ENCODE measurements around the gene PNO1.
"Not testable (repeated sequence)": the region's sequence is repeated elsewhere in the genome, so short reads cannot be mapped to it uniquely, and the experiment has no call there.

Gene PNO1

DNA sequence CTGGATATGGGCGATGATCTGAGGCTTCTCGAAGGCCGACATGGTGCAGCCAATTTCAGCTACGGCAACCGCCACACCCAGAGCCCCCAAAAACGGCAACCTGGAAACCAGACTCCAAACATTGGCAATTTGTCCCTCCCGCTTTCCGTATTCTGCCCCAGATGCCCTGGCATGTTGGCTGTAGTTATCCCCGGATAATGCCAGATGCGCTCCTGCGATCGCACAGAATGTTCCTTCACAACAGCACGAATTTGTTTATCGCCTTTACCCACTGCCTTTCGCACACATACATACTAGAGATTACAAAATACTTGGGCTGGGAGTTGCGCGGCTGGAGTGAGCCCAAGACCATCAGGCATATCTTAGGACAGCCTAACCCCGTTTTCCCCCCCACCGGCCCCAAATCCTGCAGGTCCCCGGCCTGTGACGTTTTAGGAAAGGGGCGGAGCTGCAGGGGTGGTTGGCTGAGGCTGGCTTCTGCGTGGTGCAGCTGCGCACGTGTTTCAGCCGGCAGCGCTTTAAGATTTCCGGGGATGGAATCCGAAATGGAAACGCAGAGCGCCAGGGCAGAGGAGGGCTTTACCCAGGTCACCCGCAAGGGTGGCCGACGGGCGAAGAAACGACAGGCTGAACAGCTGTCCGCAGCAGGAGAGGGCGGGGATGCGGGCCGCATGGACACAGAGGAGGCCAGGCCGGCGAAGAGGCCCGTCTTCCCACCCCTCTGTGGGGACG, at the start of gene PNO1:
TSS of gene PNO1 (plus strand) at position 487 of the 732 bp plus-strand sequence. CDS start at position 534, 47 bp downstream.
- peak; percentile 94 for DNase-seq (ENCODE audit: low read depth)

DNA sequence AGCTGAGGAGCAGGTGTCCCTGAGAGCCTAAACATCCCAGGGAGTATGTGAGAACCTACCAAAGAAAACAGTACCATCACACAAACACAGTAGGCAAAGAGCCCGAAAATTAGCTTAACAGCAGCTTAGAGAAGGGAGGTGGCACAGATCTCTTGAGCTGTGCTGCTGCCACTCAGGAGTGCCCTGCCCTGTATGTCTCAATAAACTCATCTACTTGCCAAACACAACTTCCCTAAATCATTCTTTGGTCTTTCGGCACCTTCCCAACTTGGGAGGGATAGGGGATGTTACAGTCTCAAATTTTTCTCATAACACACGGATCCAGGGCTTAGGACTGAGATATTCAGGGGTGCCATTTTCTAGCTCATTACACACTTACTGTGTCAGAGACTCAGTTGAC, 49.6 kb upstream of the PNO1 start:
- DNase-seq (ENCODE audit: low read depth): no peak

DNA sequence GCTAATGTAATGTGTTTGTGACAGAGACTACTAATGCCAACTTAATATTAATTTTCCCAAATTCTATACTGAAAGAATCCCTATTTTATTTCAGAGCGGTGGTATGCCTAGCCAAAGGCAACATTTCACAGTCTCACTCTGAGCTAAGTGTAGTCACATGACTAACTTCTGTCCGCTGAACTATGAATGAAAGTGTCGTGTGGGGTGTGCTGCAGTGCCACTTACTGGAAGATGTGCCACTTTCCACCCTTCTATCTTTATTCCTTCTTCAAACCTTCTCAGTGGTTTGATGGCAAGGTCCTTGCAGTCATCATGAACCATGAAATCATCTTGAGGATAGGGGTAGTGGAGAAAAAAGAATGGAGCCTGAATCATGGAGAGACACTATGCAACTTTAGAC, 47.6 kb upstream of the PNO1 start:
- no peak for DNase-seq (ENCODE audit: low read depth)

DNA sequence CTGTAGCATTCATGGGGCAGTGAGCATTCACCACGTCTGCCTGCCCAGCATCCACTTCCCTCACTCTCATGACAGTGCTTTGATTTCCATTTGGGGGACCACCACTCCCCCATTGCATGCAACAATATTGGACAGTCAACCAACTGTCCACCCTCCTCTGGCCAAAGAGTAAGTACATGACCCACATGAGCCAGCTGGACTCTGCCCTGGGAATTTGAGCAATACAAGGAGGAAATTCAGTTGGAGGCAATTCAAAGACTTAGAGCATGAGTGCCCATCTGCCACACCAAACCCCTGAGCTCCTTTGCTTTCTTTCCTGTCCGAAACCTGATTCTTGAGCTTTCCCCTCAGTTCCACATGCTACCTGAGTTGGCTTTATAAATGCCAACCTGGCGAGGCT, 41.7 kb upstream of the PNO1 start:
- no peak for DNase-seq (ENCODE audit: low read depth)

GRCh38 chr2:68117922-68118321, 39.8 kb upstream of the PNO1 start:
- DNase-seq (ENCODE audit: low read depth): not testable (repeated sequence)

DNA sequence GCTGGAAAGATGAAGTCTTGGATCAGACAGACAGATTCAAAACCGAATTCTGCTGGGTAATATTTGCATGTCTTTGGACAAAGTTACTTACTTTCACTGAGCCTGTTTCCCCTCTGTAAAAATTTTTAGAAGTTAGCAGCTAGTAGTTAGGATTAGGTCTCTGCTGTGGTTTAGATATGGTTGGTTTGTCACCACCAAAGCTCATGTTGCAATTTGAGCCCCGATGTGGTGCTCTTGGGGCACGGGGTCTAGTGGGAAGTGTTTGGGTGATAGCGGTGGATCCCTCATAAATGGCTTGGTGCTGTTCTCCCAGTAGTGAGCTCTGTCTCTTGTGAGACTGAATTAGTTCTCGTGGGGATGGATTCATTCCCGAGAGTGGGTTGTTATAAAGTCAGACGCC, 38.9 kb upstream of the PNO1 start:
- DNase-seq (ENCODE audit: low read depth): no peak

- DNase-seq (ENCODE audit: low read depth): no peak
Observed at GRCh38 chr2:68119504-68119903, 38.2 kb upstream of the PNO1 start.

DNA sequence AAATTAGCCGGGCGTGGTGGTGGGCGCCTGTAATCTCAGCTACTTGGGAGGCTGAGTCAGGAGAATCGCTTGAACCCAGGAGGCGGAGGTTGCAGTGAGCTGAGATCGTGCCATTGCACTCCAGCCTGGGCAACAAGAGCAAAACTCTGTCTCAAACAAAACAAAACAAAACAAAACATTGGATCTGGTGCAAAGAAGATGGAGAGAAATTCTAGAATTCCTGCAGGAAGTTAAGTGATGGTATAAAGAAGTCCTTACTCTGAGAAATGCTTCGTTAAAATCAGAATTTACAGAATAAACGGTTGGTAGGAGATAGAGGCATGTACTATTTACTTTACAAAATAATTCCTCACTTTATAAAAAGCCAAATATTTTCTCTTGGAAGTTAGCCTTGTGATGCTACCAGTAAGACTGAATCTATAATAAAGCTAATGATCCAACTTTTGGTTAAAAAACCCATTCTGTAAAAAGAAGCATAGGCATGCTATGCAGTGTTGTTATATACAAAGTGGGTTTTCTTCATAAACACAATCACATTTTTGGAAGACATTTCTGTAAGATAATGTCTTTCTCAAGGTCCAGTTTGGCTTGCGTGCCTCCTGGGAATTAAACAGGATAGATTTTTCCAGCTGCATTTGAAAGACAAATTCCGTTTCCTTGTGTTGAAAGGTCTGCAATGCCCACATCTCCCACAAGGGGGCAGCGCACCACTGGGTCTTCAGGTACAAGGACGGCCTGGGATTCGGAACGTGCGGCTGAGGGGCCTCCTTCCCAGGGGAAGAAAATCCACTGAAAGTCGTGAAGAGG, 35.6 kb upstream of the PNO1 start:
- DNase-seq (ENCODE audit: low read depth): peak; percentile 69

DNA sequence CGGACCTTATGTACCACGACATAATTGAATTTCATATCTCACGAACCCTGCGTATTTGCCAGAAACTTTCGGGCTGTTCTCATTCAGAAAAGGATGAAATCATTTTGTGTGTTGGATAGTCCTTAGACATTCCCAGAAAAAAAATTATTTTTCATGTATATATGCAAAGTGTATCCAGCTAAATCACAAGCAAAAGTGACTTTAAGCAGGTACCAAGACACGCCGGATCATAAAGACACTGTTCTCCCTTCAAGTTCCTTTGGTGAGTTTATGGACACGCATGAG, 35.1 kb upstream of the PNO1 start:
- no peak for DNase-seq (ENCODE audit: low read depth)

- DNase-seq (ENCODE audit: low read depth): no peak
Observed at GRCh38 chr2:68124321-68124720, 33.4 kb upstream of the PNO1 start.

DNA sequence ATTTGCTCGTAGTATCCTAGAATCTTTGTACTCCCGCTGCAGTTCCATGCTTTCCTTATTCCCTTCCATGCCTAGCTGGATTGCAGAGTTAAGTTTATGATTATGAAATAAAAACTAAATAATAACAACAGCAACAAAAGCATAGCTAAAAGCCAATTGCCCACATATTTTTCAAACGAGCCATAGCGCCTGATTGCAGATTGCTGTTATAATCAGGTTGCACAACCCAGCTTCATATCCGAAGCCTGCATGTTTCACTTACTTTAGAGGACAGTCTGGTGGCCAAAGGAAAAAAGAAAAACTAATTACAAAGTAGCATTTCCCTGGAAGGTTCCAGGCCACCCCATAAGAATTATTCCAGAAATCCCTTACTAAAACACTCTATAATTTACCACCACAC, 31.9 kb upstream of the PNO1 start:
- DNase-seq (ENCODE audit: low read depth): no peak

- no peak for DNase-seq (ENCODE audit: low read depth)
Observed at GRCh38 chr2:68126561-68126960, 31.1 kb upstream of the PNO1 start.

GRCh38 chr2:68127358-68128242, 30.1 kb upstream of the PNO1 start:
- DNase-seq (ENCODE audit: low read depth): no peak

- DNase-seq (ENCODE audit: low read depth): no peak
Observed at GRCh38 chr2:68134120-68134519, 23.6 kb upstream of the PNO1 start.

- DNase-seq (ENCODE audit: low read depth): no peak
Observed at GRCh38 chr2:68134554-68134953, 23.1 kb upstream of the PNO1 start.

- DNase-seq (ENCODE audit: low read depth): no peak
Observed at GRCh38 chr2:68135448-68136320, 22.0 kb upstream of the PNO1 start.

- DNase-seq (ENCODE audit: low read depth): no peak
Observed at GRCh38 chr2:68141875-68142274, 15.8 kb upstream of the PNO1 start.

DNA sequence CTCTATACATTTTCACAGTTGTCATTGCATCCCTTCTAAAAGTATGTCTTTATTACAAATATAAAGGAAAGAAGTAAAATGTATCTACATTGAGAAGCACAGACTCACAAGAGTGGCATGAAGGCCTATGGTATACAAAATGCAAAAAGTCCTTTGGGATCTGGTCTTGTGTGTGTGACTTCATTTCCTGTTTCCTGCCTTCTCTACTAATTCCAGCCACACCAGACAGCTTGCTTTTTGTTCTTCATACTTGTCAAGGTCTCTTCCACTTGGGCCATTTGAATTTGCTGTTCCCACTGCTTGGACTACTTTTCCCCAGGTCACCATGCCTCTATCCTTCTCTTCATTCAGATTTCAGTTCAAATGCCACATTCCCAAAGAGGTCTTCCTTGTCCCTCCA, 6.7 kb upstream of the PNO1 start:
- DNase-seq (ENCODE audit: low read depth): no peak

DNA sequence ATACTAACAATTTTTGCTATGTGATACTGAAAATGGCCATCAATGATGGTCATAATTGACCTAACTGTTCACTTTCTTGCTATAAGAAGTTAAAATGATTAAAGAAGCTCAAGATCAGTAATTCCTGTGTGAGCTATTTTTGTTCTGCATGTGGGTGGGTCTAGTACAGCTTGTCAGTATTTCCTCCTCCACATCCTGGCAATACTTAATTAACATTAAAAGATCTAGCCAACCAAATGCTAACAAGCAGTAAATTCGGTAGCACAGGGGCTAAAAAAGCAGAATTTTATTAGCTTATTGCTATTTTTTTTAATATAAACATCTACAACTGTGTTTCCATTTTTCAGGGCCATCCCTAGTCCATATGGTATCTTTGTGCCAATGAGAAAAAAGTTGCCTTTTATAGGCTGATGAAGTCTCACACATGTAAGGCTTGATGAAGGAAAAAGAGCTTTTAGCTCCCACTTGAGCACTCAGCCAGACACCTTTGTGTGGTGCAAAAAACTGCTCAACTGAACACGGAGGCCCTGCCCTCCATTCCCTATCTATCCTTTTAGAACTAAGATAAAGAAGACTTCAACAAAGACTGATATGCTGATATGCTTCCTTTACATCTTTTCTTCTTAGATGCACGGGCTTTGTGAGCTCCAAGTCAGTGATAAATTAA, 4.9 kb upstream of the PNO1 start:
- DNase-seq (ENCODE audit: low read depth): no peak

- no peak for DNase-seq (ENCODE audit: low read depth)
Observed at GRCh38 chr2:68155618-68156017, 2.1 kb upstream of the PNO1 start.

GRCh38 chr2:68156419-68156818, 1.3 kb upstream of the PNO1 start:
- no peak for DNase-seq (ENCODE audit: low read depth)
